T-helper 2 cell treated with Interferon-gamma antibody and Interleukin-4, amounts not matched to agents 5 μg/mL and 100 μg/mL, for 36 hours (primary cell): ENCODE results near the gene DNM3.

Experiments used
- DNase-seq: peaks from one replicate; pipeline ENCODE4 v3.0.0; 2021; ENCODE audit warnings: low spot score
- H3K27ac Mint-ChIP-seq: one replicate; pipeline ENCODE4 v1.8.0; 2021; ENCODE audit warnings: mild to moderate bottlenecking, mixed read lengths
- H3K27me3 Mint-ChIP-seq: one replicate; pipeline ENCODE4 v1.8.0; 2021; ENCODE audit warnings: low read depth, mixed read lengths
- H3K36me3 Mint-ChIP-seq: one replicate; pipeline ENCODE4 v1.8.0; 2021; ENCODE audit warnings: low read depth, mixed read lengths
- H3K4me1 Mint-ChIP-seq: one replicate; pipeline ENCODE4 v1.8.0; 2021; ENCODE audit warnings: low read depth, mixed read lengths
- H3K4me3 Mint-ChIP-seq: one replicate; pipeline ENCODE4 v1.8.0; 2022; ENCODE audit warnings: mild to moderate bottlenecking, moderate library complexity, mixed read lengths
- H3K9me3 Mint-ChIP-seq: one replicate; pipeline ENCODE4 v1.8.0; 2021; ENCODE audit warnings: mixed read lengths

Gene DNM3

GRCh38 chr1:172185211-172185610, 343.9 kb downstream of the DNM3 start:
- H3K27me3 Mint-ChIP-seq, result no peaks in the 10 kb centered on the region
- H3K9me3 Mint-ChIP-seq, result peaks cover 4% of the 10 kb centered on the region
- H3K36me3 Mint-ChIP-seq, result peaks cover 8% of the 10 kb centered on the region
- H3K27ac Mint-ChIP-seq, result peak overlapping the region; percentile 62
- peaks cover 41% of the 10 kb centered on the region for H3K4me1 Mint-ChIP-seq
- peak overlapping the region; percentile 21 for H3K4me3 Mint-ChIP-seq
- DNase-seq, result no peak

DNA sequence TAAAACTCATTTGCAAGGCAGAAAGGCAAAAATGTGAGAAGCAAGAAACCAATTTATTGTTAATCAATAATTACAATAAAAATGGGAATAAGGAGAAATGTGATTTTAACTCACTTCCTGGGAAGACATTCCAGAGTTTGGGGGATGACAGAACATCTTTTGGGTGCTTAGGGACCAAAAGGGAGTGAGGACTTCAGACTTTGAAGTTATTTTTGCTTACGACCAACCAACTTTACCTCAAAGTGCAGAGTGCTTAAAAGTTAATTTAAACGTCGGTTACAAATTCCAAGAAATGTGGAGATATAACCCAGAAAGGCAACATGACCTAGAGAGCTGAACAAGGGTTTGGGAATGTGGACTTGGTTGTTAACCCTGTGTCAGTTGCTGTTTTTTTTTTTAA, 344.7 kb downstream of the DNM3 start:
- Mint-ChIP-seq H3K4me1 (peaks cover 37% of the 10 kb centered on the region), H3K4me3 (no peak overlapping the region), H3K36me3 (peaks cover 8% of the 10 kb centered on the region), H3K9me3 (peaks cover 4% of the 10 kb centered on the region), H3K27ac (no peak overlapping the region), H3K27me3 (no peaks in the 10 kb centered on the region)
- DNase-seq, result no peak

GRCh38 chr1:172201572-172201971, 360.3 kb downstream of the DNM3 start:
- DNase-seq, result no peak
- peaks cover 19% of the 10 kb centered on the region for H3K36me3 Mint-ChIP-seq
- no peak overlapping the region for H3K4me3 Mint-ChIP-seq
- H3K27me3 Mint-ChIP-seq, result no peaks in the 10 kb centered on the region
- no peak overlapping the region for H3K27ac Mint-ChIP-seq
- peaks cover 46% of the 10 kb centered on the region for H3K9me3 Mint-ChIP-seq
- peaks cover 12% of the 10 kb centered on the region for H3K4me1 Mint-ChIP-seq

GRCh38 chr1:172203135-172203823, 362.0 kb downstream of the DNM3 start:
- Mint-ChIP-seq H3K4me1 (peaks cover 12% of the 10 kb centered on the region), H3K27ac (no peak overlapping the region), H3K4me3 (no peak overlapping the region), H3K9me3 (peaks cover 29% of the 10 kb centered on the region), H3K27me3 (no peaks in the 10 kb centered on the region), H3K36me3 (peaks cover 13% of the 10 kb centered on the region)
- no peak for DNase-seq

DNA sequence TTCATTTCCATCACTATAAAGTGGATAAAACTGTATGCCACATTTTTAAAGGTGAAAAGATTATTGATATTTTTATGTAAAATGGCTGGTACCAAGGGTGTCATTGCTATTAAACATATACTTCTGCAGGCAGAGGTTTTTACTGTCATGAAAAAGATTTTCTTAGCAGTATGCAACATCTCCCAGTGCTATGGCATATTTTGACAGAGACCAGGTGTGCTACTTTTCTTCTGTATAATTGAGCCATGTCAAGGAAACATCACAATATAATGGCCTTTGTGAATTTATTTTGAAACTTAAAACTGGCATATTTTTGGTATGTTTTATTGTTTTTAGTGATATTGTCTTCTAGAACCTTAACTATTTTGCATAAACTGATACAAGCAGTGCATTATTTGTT, 362.6 kb downstream of the DNM3 start:
- no peak overlapping the region for H3K27ac Mint-ChIP-seq
- no peaks in the 10 kb centered on the region for H3K27me3 Mint-ChIP-seq

GRCh38 chr1:172206256-172206655, 365.0 kb downstream of the DNM3 start:
- H3K4me3 Mint-ChIP-seq, result no peak overlapping the region
- peaks cover 12% of the 10 kb centered on the region for H3K4me1 Mint-ChIP-seq
- H3K27me3 Mint-ChIP-seq, result no peaks in the 10 kb centered on the region
- H3K36me3 Mint-ChIP-seq, result no peaks in the 10 kb centered on the region
- DNase-seq, result no peak
- H3K27ac Mint-ChIP-seq, result no peak overlapping the region
- H3K9me3 Mint-ChIP-seq, result no peaks in the 10 kb centered on the region

More for the DNA sequence above, 362.6 kb downstream of the DNM3 start:
- Mint-ChIP-seq H3K9me3 (peaks cover 23% of the 10 kb centered on the region), H3K36me3 (peaks cover 7% of the 10 kb centered on the region), H3K4me3 (no peak overlapping the region), H3K4me1 (peaks cover 12% of the 10 kb centered on the region)
- no peak for DNase-seq

DNA sequence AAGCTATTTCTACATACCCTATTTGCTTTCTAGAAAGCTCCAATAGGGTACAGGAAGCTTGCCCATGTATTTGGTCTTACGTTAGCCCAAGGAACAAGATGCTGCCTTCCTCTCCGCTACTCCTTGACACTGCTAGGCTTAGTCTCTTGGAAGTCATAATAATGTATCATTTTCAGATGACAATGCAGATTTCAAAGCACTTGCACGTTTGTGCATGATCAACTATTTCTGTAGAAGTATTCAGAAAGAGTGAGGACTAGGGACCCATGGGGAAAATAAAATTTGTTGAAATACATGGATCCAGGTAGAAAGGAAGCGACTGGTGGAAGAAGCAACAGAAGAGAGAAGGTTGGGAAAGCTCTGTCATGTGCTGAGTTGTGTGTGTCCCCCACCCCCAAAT, 367.3 kb downstream of the DNM3 start:
- Mint-ChIP-seq H3K27ac (no peak overlapping the region), H3K4me1 (peaks cover 8% of the 10 kb centered on the region), H3K27me3 (no peaks in the 10 kb centered on the region), H3K36me3 (no peaks in the 10 kb centered on the region), H3K9me3 (no peaks in the 10 kb centered on the region), H3K4me3 (no peak overlapping the region)
- DNase-seq, result no peak

DNA sequence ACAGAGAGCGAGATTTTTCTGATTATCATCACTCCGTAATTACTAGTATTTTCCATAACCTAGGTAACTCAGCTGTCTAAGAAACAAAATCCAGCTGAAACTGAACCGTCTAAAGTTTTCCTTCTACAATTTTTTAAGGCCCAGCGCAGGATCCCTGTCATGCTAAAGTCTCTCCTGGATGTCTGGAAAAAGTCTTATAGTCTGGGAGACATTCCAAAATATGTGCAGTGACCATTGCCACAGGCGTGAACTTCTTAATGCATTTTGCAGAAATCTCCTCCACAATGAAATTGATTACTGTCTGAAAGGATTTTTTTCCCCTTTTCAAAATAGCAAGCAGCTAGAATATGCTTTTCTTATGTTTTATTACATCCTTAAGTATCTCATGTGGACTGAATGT, 369.9 kb downstream of the DNM3 start:
- Mint-ChIP-seq H3K27ac (no peak overlapping the region), H3K9me3 (no peaks in the 10 kb centered on the region), H3K4me3 (no peak overlapping the region), H3K27me3 (no peaks in the 10 kb centered on the region), H3K4me1 (peaks cover 2% of the 10 kb centered on the region), H3K36me3 (no peaks in the 10 kb centered on the region)
- no peak for DNase-seq

GRCh38 chr1:172212124-172212523, 370.8 kb downstream of the DNM3 start:
- Mint-ChIP-seq H3K4me1 (peaks cover 2% of the 10 kb centered on the region), H3K9me3 (no peaks in the 10 kb centered on the region), H3K4me3 (no peak overlapping the region), H3K27ac (no peak overlapping the region), H3K27me3 (no peaks in the 10 kb centered on the region), H3K36me3 (no peaks in the 10 kb centered on the region)
- DNase-seq, result no peak

GRCh38 chr1:172215006-172215405, 373.7 kb downstream of the DNM3 start:
- Mint-ChIP-seq H3K4me3 (no peak overlapping the region), H3K9me3 (no peaks in the 10 kb centered on the region), H3K27me3 (no peaks in the 10 kb centered on the region), H3K27ac (no peak overlapping the region), H3K36me3 (no peaks in the 10 kb centered on the region), H3K4me1 (peaks cover 2% of the 10 kb centered on the region)
- no peak for DNase-seq

- no peak overlapping the region for H3K27ac Mint-ChIP-seq
- peaks cover 3% of the 10 kb centered on the region for H3K27me3 Mint-ChIP-seq
- no peak overlapping the region for H3K4me3 Mint-ChIP-seq
- peaks cover 10% of the 10 kb centered on the region for H3K4me1 Mint-ChIP-seq
- no peaks in the 10 kb centered on the region for H3K36me3 Mint-ChIP-seq
- DNase-seq, result no peak
- H3K9me3 Mint-ChIP-seq, result peaks cover 10% of the 10 kb centered on the region
These were observed 378.7 kb downstream of the DNM3 start for GRCh38 chr1:172219966-172220365.

DNA sequence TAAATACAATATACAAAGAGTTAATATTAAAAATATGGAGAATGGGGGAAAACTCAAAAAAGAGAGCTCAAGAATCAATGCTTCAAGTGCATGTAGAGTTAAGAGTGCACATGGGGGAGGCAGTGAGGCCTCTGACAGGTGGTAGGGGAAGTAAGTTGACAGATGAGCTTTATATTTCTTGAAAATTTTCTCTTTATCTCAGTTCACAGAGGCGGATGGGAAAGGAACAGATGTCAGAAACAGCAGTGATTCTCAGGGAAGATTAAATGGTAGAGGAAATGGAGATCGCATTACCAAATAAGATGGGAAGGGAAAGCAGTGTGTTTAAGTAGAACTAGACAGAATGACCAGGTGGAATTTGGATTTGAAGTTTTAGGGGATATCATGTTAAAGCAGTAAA, 379.1 kb downstream of the DNM3 start:
- no peaks in the 10 kb centered on the region for H3K36me3 Mint-ChIP-seq
- peaks cover 3% of the 10 kb centered on the region for H3K27me3 Mint-ChIP-seq
- H3K4me3 Mint-ChIP-seq, result no peak overlapping the region
- H3K9me3 Mint-ChIP-seq, result peaks cover 10% of the 10 kb centered on the region
- H3K27ac Mint-ChIP-seq, result no peak overlapping the region
- no peak for DNase-seq
- H3K4me1 Mint-ChIP-seq, result peaks cover 10% of the 10 kb centered on the region

DNA sequence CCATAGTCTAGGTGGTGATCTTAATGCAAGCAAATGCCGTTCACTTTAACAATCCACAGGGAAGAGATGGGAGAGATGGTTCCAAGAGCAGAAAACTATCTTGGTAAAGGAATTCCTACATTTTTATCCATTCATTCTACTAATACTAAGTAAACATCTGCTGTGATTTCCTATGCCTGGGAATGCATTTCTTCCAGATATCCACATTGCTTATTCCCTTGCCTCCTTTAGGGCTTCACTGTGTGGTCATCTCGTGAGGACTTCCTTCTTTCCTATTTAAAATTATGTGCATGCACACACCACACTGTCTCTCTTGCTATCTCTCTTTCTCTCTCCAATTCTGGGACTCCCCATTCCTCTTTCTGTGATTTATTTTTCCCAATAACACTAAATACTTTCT, 380.1 kb downstream of the DNM3 start:
- Mint-ChIP-seq H3K36me3 (no peaks in the 10 kb centered on the region), H3K9me3 (peaks cover 10% of the 10 kb centered on the region), H3K27me3 (peaks cover 3% of the 10 kb centered on the region), H3K4me1 (peaks cover 10% of the 10 kb centered on the region), H3K4me3 (no peak overlapping the region), H3K27ac (no peak overlapping the region)
- no peak for DNase-seq

DNA sequence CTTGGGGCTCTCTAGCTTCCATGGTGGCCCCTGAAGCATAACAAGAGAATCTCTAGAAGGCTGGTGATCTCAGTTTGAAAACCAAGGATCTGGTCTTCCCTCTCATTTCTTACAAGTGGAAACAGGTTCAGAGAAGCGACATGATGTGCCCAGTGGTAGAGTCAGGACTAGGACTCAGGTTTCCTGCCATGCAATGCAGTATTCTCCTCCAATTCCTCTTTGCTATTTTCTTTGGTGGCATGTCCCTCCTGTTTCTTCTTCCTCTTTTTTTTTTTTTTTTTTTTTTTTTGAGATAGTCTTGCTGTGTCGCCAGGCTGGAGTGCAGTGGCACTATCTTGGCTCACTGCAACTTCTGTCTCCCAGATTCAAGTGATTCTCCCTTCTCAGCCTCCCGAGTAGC, 383.6 kb downstream of the DNM3 start:
- H3K27ac Mint-ChIP-seq, result no peak overlapping the region
- H3K4me1 Mint-ChIP-seq, result peaks cover 12% of the 10 kb centered on the region
- H3K36me3 Mint-ChIP-seq, result no peaks in the 10 kb centered on the region
- H3K9me3 Mint-ChIP-seq, result peaks cover 10% of the 10 kb centered on the region
- H3K4me3 Mint-ChIP-seq, result no peak overlapping the region
- no peak for DNase-seq
- peaks cover 3% of the 10 kb centered on the region for H3K27me3 Mint-ChIP-seq

DNA sequence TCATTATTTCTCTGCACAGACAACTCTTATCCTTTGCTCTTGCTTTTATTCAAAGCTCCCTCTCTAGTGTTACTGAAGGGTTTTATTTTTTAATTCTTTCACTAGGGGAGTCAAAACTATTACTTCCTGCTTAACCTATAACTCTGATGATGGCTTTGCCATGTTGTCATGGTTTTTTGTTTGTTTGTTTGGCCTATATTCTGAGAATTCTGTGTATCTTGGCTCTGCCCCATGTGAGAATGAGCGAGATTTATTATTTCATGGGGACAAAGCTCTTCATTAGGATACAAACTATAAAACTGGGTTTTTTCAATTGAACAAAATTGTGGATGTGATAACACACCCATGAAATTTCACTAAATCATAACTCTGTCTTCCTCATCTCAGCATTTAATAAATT, 388.6 kb downstream of the DNM3 start:
- no peak for DNase-seq
- Mint-ChIP-seq H3K27ac (no peak overlapping the region), H3K9me3 (peaks cover 10% of the 10 kb centered on the region), H3K4me1 (peaks cover 9% of the 10 kb centered on the region), H3K36me3 (peaks cover 8% of the 10 kb centered on the region), H3K4me3 (no peak overlapping the region), H3K27me3 (no peaks in the 10 kb centered on the region)
